Testis (tissue), 2 donors: Measurements from ENCODE around the gene PRICKLE4.

Source experiments
- POLR2A ChIP-seq: fragments of 450-650 bp; IDR thresholded peaks from one replicate; pipeline ENCODE4 v1.6.1; 2017; ENCODE audit warnings: antibody characterized with exemption, mild to moderate bottlenecking, moderate library complexity
- TF ChIP-seq, protein P1 (sequence below), 3 experiments: fragments of 450-650 bp in 2 of 3; fragments of 200-600 bp in 1 of 3; sonication (generic) in 1 of 3; IDR thresholded peaks; one replicate each; pipeline ENCODE4 v1.5.1; 2016 to 2019; ENCODE audit warnings: antibody characterized with exemption in 3 of 3, mild to moderate bottlenecking in 2 of 3, moderate library complexity in 1 of 3

- TF ChIP-seq, protein P1, sequence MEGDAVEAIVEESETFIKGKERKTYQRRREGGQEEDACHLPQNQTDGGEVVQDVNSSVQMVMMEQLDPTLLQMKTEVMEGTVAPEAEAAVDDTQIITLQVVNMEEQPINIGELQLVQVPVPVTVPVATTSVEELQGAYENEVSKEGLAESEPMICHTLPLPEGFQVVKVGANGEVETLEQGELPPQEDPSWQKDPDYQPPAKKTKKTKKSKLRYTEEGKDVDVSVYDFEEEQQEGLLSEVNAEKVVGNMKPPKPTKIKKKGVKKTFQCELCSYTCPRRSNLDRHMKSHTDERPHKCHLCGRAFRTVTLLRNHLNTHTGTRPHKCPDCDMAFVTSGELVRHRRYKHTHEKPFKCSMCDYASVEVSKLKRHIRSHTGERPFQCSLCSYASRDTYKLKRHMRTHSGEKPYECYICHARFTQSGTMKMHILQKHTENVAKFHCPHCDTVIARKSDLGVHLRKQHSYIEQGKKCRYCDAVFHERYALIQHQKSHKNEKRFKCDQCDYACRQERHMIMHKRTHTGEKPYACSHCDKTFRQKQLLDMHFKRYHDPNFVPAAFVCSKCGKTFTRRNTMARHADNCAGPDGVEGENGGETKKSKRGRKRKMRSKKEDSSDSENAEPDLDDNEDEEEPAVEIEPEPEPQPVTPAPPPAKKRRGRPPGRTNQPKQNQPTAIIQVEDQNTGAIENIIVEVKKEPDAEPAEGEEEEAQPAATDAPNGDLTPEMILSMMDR (IDR thresholded peaks at IDR 0.05), result peak; percentile 83 to 97 (median 95)
- peak; percentile 44 for TF ChIP-seq POLR2A
Measured at GRCh38 chr6:41787219-41787917, 6.8 kb downstream of the PRICKLE4 start, which contains the start of gene TOMM6.
